Osteocyte (in vitro differentiated cells): Measurements from ENCODE around the gene FRMD6. TPM values are rescaled to one million over a fixed set of nuclear protein-coding genes. Genes with fewer than 3 reads are reported as not detected.

Experiments
- DNase-seq: peaks from one replicate; pipeline ENCODE4 v3.0.0; 2021; ENCODE audit warnings: mixed read lengths; ENCODE audit not compliant: unreplicated experiment; ENCODE audit errors: extremely low spot score
- H3K27ac Mint-ChIP-seq: one replicate; pipeline ENCODE4 v1.8.0; 2021; ENCODE audit warnings: mild to moderate bottlenecking, mixed read lengths; ENCODE audit not compliant: unreplicated experiment
- H3K27me3 Mint-ChIP-seq: one replicate; pipeline ENCODE4 v1.8.0; 2021; ENCODE audit warnings: mixed read lengths; ENCODE audit not compliant: unreplicated experiment
- H3K36me3 Mint-ChIP-seq: one replicate; pipeline ENCODE4 v1.8.0; 2021; ENCODE audit warnings: mixed read lengths; ENCODE audit not compliant: unreplicated experiment
- H3K4me1 Mint-ChIP-seq: one replicate; pipeline ENCODE4 v1.8.0; 2021; ENCODE audit warnings: mixed read lengths; ENCODE audit not compliant: unreplicated experiment
- H3K4me3 Mint-ChIP-seq: one replicate; pipeline ENCODE4 v1.8.0; 2021; ENCODE audit warnings: mild to moderate bottlenecking, moderate library complexity, mixed read lengths; ENCODE audit not compliant: unreplicated experiment
- H3K9me3 Mint-ChIP-seq: one replicate; pipeline ENCODE4 v1.8.0; 2021; ENCODE audit warnings: mixed read lengths; ENCODE audit not compliant: unreplicated experiment
- CTCF ChIP-seq: fragments of 200-600 bp; sonication (generic); IDR thresholded peaks from 2 replicates; pipeline ENCODE4 v1.5.0; 2021; ENCODE audit warnings: antibody characterized with exemption, mild to moderate bottlenecking, moderate library complexity
- total RNA-seq: library from RNA; stranded (reverse); gene quantifications from 2 replicates; pipeline ENCODE4 v1.2.1, GENCODE V29; 2021

Gene FRMD6
- total RNA-seq, 1 donor from 2014 or later, result 124 TPM

- no peak for DNase-seq
- Mint-ChIP-seq H3K36me3 (no peaks in the 10 kb centered on the region), H3K27me3 (no peaks in the 10 kb centered on the region), H3K27ac (no peak overlapping the region), H3K4me1 (peaks cover 37% of the 10 kb centered on the region), H3K9me3 (no peaks in the 10 kb centered on the region), H3K4me3 (no peak overlapping the region)
- no peak for TF ChIP-seq CTCF
Observed at GRCh38 chr14:51612449-51612848, 39.3 kb upstream of the FRMD6 start.

GRCh38 chr14:51613416-51613815 is 38.3 kb upstream of the FRMD6 start:
- no peak for TF ChIP-seq CTCF
- Mint-ChIP-seq H3K27ac (no peak overlapping the region), H3K4me3 (no peak overlapping the region), H3K9me3 (no peaks in the 10 kb centered on the region), H3K27me3 (no peaks in the 10 kb centered on the region), H3K4me1 (peaks cover 28% of the 10 kb centered on the region), H3K36me3 (no peaks in the 10 kb centered on the region)
- DNase-seq, result no peak

GRCh38 chr14:51614707-51615106 is 37.0 kb upstream of the FRMD6 start:
- H3K36me3 Mint-ChIP-seq, result no peaks in the 10 kb centered on the region
- no peak overlapping the region for H3K4me3 Mint-ChIP-seq
- DNase-seq, result no peak
- H3K27ac Mint-ChIP-seq, result no peak overlapping the region
- no peak for TF ChIP-seq CTCF
- H3K9me3 Mint-ChIP-seq, result no peaks in the 10 kb centered on the region
- no peaks in the 10 kb centered on the region for H3K27me3 Mint-ChIP-seq
- peaks cover 24% of the 10 kb centered on the region for H3K4me1 Mint-ChIP-seq

GRCh38 chr14:51616256-51616655 is 35.5 kb upstream of the FRMD6 start:
- no peak overlapping the region for H3K27ac Mint-ChIP-seq
- no peaks in the 10 kb centered on the region for H3K9me3 Mint-ChIP-seq
- no peak for DNase-seq
- H3K36me3 Mint-ChIP-seq, result no peaks in the 10 kb centered on the region
- no peaks in the 10 kb centered on the region for H3K27me3 Mint-ChIP-seq
- no peak for TF ChIP-seq CTCF
- H3K4me1 Mint-ChIP-seq, result peaks cover 24% of the 10 kb centered on the region
- H3K4me3 Mint-ChIP-seq, result no peak overlapping the region

- no peak for TF ChIP-seq CTCF
- peak overlapping the region; percentile 53 for H3K27ac Mint-ChIP-seq
- no peaks in the 10 kb centered on the region for H3K9me3 Mint-ChIP-seq
- no peaks in the 10 kb centered on the region for H3K27me3 Mint-ChIP-seq
- peaks cover 24% of the 10 kb centered on the region for H3K4me1 Mint-ChIP-seq
- DNase-seq, result no peak
- H3K36me3 Mint-ChIP-seq, result no peaks in the 10 kb centered on the region
- H3K4me3 Mint-ChIP-seq, result no peak overlapping the region
Observed at GRCh38 chr14:51616724-51617409, 34.8 kb upstream of the FRMD6 start.
